Liver (tissue), 9 donors: Measurements from ENCODE around the gene CHTF8. TPM values are rescaled to one million over a fixed set of nuclear protein-coding genes. Genes with fewer than 3 reads are reported as not detected.

Source experiments
- DNase-seq: peaks from one replicate; pipeline ENCODE4 v3.0.0-alpha.2; 2017; ENCODE audit warnings: low spot score
- H3K27ac ChIP-seq, 2 donors: one replicate each; pipeline ENCODE4 v1.7.0; 2013; ENCODE audit warnings: inconsistent platforms in 2 of 2, low read length in 2 of 2, control low read depth in 1 of 2, low read depth in 1 of 2, mild to moderate bottlenecking in 1 of 2
- H3K27me3 ChIP-seq, 4 donors: one replicate each; pipeline versions ENCODE4 v1.6.1 to v1.7.0; 2013; ENCODE audit warnings: low read length in 3 of 4, inconsistent platforms in 1 of 4, mild to moderate bottlenecking in 1 of 4, moderate library complexity in 1 of 4; ENCODE audit not compliant: control insufficient read depth in 4 of 4, insufficient read depth in 4 of 4
- H3K36me3 ChIP-seq, 4 donors: one replicate each; pipeline versions ENCODE4 v1.6.1 to v1.7.0; 2013; ENCODE audit warnings: low read length in 3 of 4, mild to moderate bottlenecking in 3 of 4, low read depth in 1 of 4, moderate library complexity in 1 of 4; ENCODE audit not compliant: control insufficient read depth in 4 of 4, insufficient read depth in 3 of 4
- H3K4me1 ChIP-seq, 4 donors: one replicate each; pipeline versions ENCODE4 v1.6.1 to v1.7.0; 2013; ENCODE audit warnings: low read length in 3 of 4, mild to moderate bottlenecking in 3 of 4, moderate library complexity in 1 of 4; ENCODE audit not compliant: control insufficient read depth in 4 of 4, insufficient read depth in 4 of 4
- H3K4me3 ChIP-seq, 3 donors: one replicate each; pipeline versions ENCODE4 v1.6.1 to v1.7.0; 2013; ENCODE audit warnings: low read length in 3 of 3, control low read depth in 1 of 3, low read depth in 1 of 3, mild to moderate bottlenecking in 1 of 3
- H3K9ac ChIP-seq, 2 donors: one replicate each; pipeline ENCODE4 v1.7.0; 2013; ENCODE audit warnings: low read length in 2 of 2, mild to moderate bottlenecking in 2 of 2, moderate library complexity in 2 of 2, control low read depth in 1 of 2, low read depth in 1 of 2
- H3K9me3 ChIP-seq, 4 donors: one replicate each; pipeline versions ENCODE4 v1.6.1 to v1.7.0; 2013; ENCODE audit warnings: low read length in 3 of 4; ENCODE audit not compliant: control insufficient read depth in 4 of 4
- CTCF ChIP-seq: fragments of 150-350 bp; IDR thresholded peaks from 2 replicates; pipeline ENCODE4 v1.5.1; 2017; ENCODE audit warnings: improper control_type of control experiment, low read depth, low read length; ENCODE audit not compliant: missing input control
- EGR1 ChIP-seq, 2 donors: IDR thresholded peaks; 2 replicates each; pipeline ENCODE4 v1.6.1; 2016 to 2018; ENCODE audit warnings: antibody characterized with exemption in 2 of 2, low read depth in 2 of 2
- FOXA2 ChIP-seq: IDR thresholded peaks from 2 replicates; pipeline ENCODE4 v1.6.1; 2016; ENCODE audit warnings: antibody characterized with exemption
- GABPA ChIP-seq, 2 donors: IDR thresholded peaks in 1 of 2; conservative IDR thresholded peaks in 1 of 2; 2 replicates each; pipeline ENCODE4 v1.6.1; 2016; ENCODE audit warnings: antibody characterized with exemption in 2 of 2, mild to moderate bottlenecking in 1 of 2, moderate library complexity in 1 of 2
- HNF4A ChIP-seq, 2 donors: conservative IDR thresholded peaks; 2 replicates each; pipeline ENCODE4 v1.6.1; 2016; ENCODE audit warnings: antibody characterized with exemption in 2 of 2, mild to moderate bottlenecking in 2 of 2
- HNF4G ChIP-seq: IDR thresholded peaks from 2 replicates; pipeline ENCODE4 v1.6.1; 2016; ENCODE audit warnings: antibody characterized with exemption
- JUND ChIP-seq, 2 donors: IDR thresholded peaks; 2 replicates each; pipeline ENCODE4 v1.6.1; 2016; ENCODE audit warnings: antibody characterized with exemption in 2 of 2
- NR2F2 ChIP-seq: IDR thresholded peaks from 2 replicates; pipeline ENCODE4 v1.6.1; 2016; ENCODE audit warnings: antibody characterized with exemption
- RAD21 ChIP-seq, 2 donors: IDR thresholded peaks; 2 replicates each; pipeline ENCODE4 v1.6.1; 2016; ENCODE audit warnings: antibody characterized with exemption in 2 of 2, mild to moderate bottlenecking in 2 of 2
- RXRA ChIP-seq, 2 donors: IDR thresholded peaks; 2 replicates each; pipeline ENCODE4 v1.6.1; 2017 to 2018; ENCODE audit warnings: antibody characterized with exemption in 2 of 2, mild to moderate bottlenecking in 1 of 2
- TAF1 ChIP-seq: conservative IDR thresholded peaks from 2 replicates; pipeline ENCODE4 v1.6.1; 2016; ENCODE audit warnings: antibody characterized with exemption, mild to moderate bottlenecking
- YY1 ChIP-seq: IDR thresholded peaks from 2 replicates; pipeline ENCODE4 v1.6.1; 2016; ENCODE audit warnings: antibody characterized with exemption, mild to moderate bottlenecking
- WGBS: extraction: QIAGEN DNeasy Blood & Tissue Kit; methylation state at CpG from one replicate; pipeline ENCODE4 v1.1.7; 2013; 5-methylcytosine and 5-hydroxymethylcytosine counted together
- polyA plus RNA-seq, 2 donors: library from polyadenylated mRNA; stranded (reverse) in 1 of 2; unstranded in 1 of 2; fragments of 200-250 nt in 1 of 2; fragments of >200 nt in 1 of 2; fragmentation: Nextera tagmentation in 1 of 2; extraction: Ambion mirVana in 1 of 2; gene quantifications; one replicate each; pipeline versions ENCODE4 v1.2.1 to v1.2.3, GENCODE V29; 2013 to 2015
- total RNA-seq, 2 donors: library from RNA; depleted of rRNA; stranded (reverse); fragments of >200 nt; gene quantifications; one replicate each; pipeline ENCODE4 v1.2.3, GENCODE V29; 2014
- TF ChIP-seq, protein P1 (sequence below): IDR thresholded peaks from 2 replicates; pipeline ENCODE4 v1.6.1; 2016; ENCODE audit warnings: antibody characterized with exemption
- TF ChIP-seq, protein P2 (sequence below): IDR thresholded peaks from 2 replicates; pipeline ENCODE4 v1.6.1; 2016; ENCODE audit warnings: antibody characterized with exemption, mild to moderate bottlenecking
- TF ChIP-seq, protein P3 (sequence below): IDR thresholded peaks from 2 replicates; pipeline ENCODE4 v1.6.1; 2016; ENCODE audit warnings: antibody characterized with exemption
- TF ChIP-seq, protein P4 (sequence below): IDR thresholded peaks from 2 replicates; pipeline ENCODE4 v1.6.1; 2016; ENCODE audit warnings: antibody characterized with exemption
- donor health status: healthy.
- donor health status: healthy.
- donor health status: healthy.
- donor health status: healthy.
- donor health status: healthy.

The CHTF8 gene
- total and polyA plus RNA-seq, 4 donors = 15.2 to 56.9 (median 51.6) TPM

GRCh38 chr16:69108905-69109252, 23.5 kb downstream of the CHTF8 start:
- H3K9me3 ChIP-seq = no peaks in the 10 kb centered on the region
- no peaks in the 10 kb centered on the region for H3K27me3 ChIP-seq
- peaks cover 12 to 38% (median 24%) of the 10 kb centered on the region in 4 donors for H3K4me1 ChIP-seq
- no peak overlapping the region for H3K9ac ChIP-seq
- no peak overlapping the region for H3K4me3 ChIP-seq
- WGBS = 94% methylated on average over 4 of the region's 4 CpGs
- H3K27ac ChIP-seq = no peak overlapping the region
- H3K36me3 ChIP-seq = peaks cover 0 to 10% (median under 1%) of the 10 kb centered on the region in 4 donors
- no peak for DNase-seq
- TF ChIP-seq, protein P1, sequence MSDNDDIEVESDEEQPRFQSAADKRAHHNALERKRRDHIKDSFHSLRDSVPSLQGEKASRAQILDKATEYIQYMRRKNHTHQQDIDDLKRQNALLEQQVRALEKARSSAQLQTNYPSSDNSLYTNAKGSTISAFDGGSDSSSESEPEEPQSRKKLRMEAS = no peak
- TF ChIP-seq NR2F2 (no peak), RXRA (IDR thresholded peaks at IDR 0.05) (no peak), TAF1 (no peak), RAD21 (IDR thresholded peaks at IDR 0.05) (no peak), HNF4A (conservative IDR thresholded peaks at IDR 0.05) (no peak), CTCF (no peak), FOXA2 (no peak), YY1 (no peak), JUND (IDR thresholded peaks at IDR 0.05) (no peak), EGR1 (IDR thresholded peaks at IDR 0.05; ENCODE audit: low read depth in 2 of 2) (no peak)
- TF ChIP-seq, protein P2, sequence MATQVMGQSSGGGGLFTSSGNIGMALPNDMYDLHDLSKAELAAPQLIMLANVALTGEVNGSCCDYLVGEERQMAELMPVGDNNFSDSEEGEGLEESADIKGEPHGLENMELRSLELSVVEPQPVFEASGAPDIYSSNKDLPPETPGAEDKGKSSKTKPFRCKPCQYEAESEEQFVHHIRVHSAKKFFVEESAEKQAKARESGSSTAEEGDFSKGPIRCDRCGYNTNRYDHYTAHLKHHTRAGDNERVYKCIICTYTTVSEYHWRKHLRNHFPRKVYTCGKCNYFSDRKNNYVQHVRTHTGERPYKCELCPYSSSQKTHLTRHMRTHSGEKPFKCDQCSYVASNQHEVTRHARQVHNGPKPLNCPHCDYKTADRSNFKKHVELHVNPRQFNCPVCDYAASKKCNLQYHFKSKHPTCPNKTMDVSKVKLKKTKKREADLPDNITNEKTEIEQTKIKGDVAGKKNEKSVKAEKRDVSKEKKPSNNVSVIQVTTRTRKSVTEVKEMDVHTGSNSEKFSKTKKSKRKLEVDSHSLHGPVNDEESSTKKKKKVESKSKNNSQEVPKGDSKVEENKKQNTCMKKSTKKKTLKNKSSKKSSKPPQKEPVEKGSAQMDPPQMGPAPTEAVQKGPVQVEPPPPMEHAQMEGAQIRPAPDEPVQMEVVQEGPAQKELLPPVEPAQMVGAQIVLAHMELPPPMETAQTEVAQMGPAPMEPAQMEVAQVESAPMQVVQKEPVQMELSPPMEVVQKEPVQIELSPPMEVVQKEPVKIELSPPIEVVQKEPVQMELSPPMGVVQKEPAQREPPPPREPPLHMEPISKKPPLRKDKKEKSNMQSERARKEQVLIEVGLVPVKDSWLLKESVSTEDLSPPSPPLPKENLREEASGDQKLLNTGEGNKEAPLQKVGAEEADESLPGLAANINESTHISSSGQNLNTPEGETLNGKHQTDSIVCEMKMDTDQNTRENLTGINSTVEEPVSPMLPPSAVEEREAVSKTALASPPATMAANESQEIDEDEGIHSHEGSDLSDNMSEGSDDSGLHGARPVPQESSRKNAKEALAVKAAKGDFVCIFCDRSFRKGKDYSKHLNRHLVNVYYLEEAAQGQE = no peak
- TF ChIP-seq, protein P3, sequence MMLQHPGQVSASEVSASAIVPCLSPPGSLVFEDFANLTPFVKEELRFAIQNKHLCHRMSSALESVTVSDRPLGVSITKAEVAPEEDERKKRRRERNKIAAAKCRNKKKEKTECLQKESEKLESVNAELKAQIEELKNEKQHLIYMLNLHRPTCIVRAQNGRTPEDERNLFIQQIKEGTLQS = no peak
- TF ChIP-seq, protein P4, sequence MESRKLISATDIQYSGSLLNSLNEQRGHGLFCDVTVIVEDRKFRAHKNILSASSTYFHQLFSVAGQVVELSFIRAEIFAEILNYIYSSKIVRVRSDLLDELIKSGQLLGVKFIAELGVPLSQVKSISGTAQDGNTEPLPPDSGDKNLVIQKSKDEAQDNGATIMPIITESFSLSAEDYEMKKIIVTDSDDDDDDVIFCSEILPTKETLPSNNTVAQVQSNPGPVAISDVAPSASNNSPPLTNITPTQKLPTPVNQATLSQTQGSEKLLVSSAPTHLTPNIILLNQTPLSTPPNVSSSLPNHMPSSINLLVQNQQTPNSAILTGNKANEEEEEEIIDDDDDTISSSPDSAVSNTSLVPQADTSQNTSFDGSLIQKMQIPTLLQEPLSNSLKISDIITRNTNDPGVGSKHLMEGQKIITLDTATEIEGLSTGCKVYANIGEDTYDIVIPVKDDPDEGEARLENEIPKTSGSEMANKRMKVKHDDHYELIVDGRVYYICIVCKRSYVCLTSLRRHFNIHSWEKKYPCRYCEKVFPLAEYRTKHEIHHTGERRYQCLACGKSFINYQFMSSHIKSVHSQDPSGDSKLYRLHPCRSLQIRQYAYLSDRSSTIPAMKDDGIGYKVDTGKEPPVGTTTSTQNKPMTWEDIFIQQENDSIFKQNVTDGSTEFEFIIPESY = no peak

DNA sequence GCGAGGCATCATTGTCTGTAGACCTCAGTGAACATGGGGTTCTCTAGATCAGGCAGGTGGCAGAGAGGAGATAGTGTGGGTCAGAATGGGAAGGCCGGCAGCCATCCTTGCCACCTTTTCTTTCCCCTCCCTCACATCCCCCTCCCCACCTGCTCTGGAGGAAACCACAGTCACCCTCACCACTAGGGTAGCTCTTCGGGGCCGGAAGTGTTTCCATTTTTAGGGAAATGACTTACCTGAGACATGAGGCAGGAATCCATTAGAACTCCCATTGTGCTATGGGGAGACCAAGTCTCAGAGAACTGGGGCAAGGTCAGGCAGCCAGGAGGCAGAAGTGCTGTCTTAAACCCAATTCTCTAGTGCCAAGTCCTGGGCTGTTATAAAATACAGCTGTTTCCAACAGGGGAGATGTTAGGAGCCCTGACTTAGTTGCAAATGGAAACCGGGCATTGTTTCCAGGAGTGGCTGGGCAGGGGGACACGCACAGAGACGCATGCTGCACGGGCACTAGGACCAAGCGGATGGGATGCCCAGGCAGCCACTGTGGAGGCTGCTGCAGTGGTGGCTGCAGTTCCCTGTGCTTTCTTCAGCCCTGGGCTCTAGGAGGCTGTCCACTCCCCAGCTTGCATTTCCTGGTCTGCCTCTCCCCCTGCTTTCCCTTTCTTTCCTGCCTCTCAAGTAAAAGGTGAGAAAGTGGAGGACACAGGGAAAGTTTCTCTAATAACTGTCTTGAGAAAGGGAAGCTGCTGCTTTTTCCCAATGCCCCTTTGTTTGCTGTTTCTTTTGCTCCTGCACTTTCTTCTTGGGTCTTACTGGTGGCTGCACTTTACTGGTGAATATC, 24.1 kb downstream of the CHTF8 start:
- no peak for TF ChIP-seq HNF4A (conservative IDR thresholded peaks at IDR 0.05)
- TF ChIP-seq, protein P1 = no peak
- TF ChIP-seq RAD21 (IDR thresholded peaks at IDR 0.05) = no peak
- TF ChIP-seq GABPA (IDR thresholded peaks at IDR 0.05 in 1 of 2, conservative IDR thresholded peaks at IDR 0.05 in 1 of 2) = no peak
- no peak for TF ChIP-seq HNF4G
- no peak for TF ChIP-seq YY1
- no peak for TF ChIP-seq JUND (IDR thresholded peaks at IDR 0.05)
- TF ChIP-seq FOXA2 = no peak
- TF ChIP-seq RXRA (IDR thresholded peaks at IDR 0.05) = no peak
- Histone ChIP-seq H3K9ac (no peak overlapping the region), H3K27ac (no peak overlapping the region), H3K9me3 (no peaks in the 10 kb centered on the region), H3K36me3 (peaks cover 0 to 9% (median under 1%) of the 10 kb centered on the region in 4 donors), H3K4me3 (no peak overlapping the region), H3K4me1 (peaks cover 12 to 38% (median 24%) of the 10 kb centered on the region in 4 donors), H3K27me3 (no peaks in the 10 kb centered on the region)
- 85% methylated on average over 9 of the region's 9 CpGs for WGBS
- no peak for DNase-seq
